Parathyroid adenoma (tissue), 2 donors: ENCODE data around the gene OSCAR.

Experiments
- H2AFZ ChIP-seq: fragments of 300-600 bp; sonication (generic); one replicate; pipeline ENCODE4 v1.7.0; 2017; ENCODE audit warnings: antibody characterized with exemption, mild to moderate bottlenecking
- H3K27ac ChIP-seq: fragments of 300-600 bp; sonication (generic); one replicate; pipeline ENCODE4 v1.7.0; 2017
- H3K27me3 ChIP-seq: fragments of 300-600 bp; sonication (generic); one replicate; pipeline ENCODE4 v1.7.0; 2017; ENCODE audit warnings: low read length; ENCODE audit not compliant: control insufficient read depth, insufficient read depth
- H3K36me3 ChIP-seq: fragments of 300-600 bp; sonication (generic); one replicate; pipeline ENCODE4 v1.7.0; 2017; ENCODE audit warnings: low read length; ENCODE audit not compliant: control insufficient read depth, insufficient read depth
- H3K4me1 ChIP-seq: fragments of 300-600 bp; sonication (generic); one replicate; pipeline ENCODE4 v1.7.0; 2017; ENCODE audit warnings: control low read depth
- H3K4me2 ChIP-seq: fragments of 300-600 bp; sonication (generic); one replicate; pipeline ENCODE4 v1.7.0; 2017; ENCODE audit warnings: low read length
- H3K4me3 ChIP-seq: fragments of 300-600 bp; sonication (generic); one replicate; pipeline ENCODE4 v1.7.0; 2017; ENCODE audit warnings: low read depth, low read length
- H3K79me2 ChIP-seq: fragments of 300-600 bp; sonication (generic); one replicate; pipeline ENCODE4 v1.7.0; 2017; ENCODE audit warnings: control low read depth
- H3K9ac ChIP-seq: fragments of 300-600 bp; sonication (generic); one replicate; pipeline ENCODE4 v1.7.0; 2017; ENCODE audit warnings: mild to moderate bottlenecking
- H3K9me3 ChIP-seq: fragments of 300-600 bp; sonication (generic); one replicate; pipeline ENCODE4 v1.7.0; 2017; ENCODE audit warnings: low read length; ENCODE audit not compliant: control insufficient read depth
- TF ChIP-seq, protein P1 (sequence below): fragments of 300-600 bp; sonication (generic); IDR thresholded peaks from one replicate; pipeline ENCODE4 v1.7.0; 2017; ENCODE audit warnings: antibody characterized with exemption, mild to moderate bottlenecking
- donor health status: primary hyperparathyroidism.

The OSCAR gene

GRCh38 chr19:54127688-54128440 lies 27.3 kb upstream of the OSCAR start:
- Histone ChIP-seq H3K4me2 (no peak overlapping the region), H3K4me1 (no peaks in the 10 kb centered on the region), H3K27me3 (no peaks in the 10 kb centered on the region), H3K4me3 (no peak overlapping the region), H3K79me2 (no peaks in the 10 kb centered on the region), H2AFZ (no peak overlapping the region), H3K27ac (no peak overlapping the region), H3K36me3 (no peaks in the 10 kb centered on the region), H3K9me3 (no peaks in the 10 kb centered on the region), H3K9ac (no peak overlapping the region)
- TF ChIP-seq, protein P1, sequence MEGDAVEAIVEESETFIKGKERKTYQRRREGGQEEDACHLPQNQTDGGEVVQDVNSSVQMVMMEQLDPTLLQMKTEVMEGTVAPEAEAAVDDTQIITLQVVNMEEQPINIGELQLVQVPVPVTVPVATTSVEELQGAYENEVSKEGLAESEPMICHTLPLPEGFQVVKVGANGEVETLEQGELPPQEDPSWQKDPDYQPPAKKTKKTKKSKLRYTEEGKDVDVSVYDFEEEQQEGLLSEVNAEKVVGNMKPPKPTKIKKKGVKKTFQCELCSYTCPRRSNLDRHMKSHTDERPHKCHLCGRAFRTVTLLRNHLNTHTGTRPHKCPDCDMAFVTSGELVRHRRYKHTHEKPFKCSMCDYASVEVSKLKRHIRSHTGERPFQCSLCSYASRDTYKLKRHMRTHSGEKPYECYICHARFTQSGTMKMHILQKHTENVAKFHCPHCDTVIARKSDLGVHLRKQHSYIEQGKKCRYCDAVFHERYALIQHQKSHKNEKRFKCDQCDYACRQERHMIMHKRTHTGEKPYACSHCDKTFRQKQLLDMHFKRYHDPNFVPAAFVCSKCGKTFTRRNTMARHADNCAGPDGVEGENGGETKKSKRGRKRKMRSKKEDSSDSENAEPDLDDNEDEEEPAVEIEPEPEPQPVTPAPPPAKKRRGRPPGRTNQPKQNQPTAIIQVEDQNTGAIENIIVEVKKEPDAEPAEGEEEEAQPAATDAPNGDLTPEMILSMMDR: no peak

DNA sequence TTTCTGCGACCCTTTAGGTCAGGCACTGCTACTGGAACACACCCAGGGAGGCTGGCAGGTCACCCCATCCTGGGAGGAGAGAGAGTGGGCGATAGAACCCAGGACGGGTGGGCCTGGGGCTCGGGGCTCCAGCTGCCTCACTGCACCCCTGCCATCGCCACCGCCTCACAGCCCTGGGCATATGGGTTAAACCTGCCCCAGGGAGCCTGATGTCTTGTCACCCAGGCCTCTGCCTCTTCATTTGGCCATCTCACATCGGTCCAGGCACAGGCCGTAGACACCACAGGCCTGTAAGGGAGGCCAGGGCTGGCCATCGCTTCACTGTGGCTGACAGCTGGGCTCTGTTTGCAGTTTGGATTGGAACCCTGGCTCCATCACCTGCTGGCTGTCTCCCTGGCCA lies 25.1 kb upstream of the OSCAR start:
- Histone ChIP-seq H3K4me1 (no peaks in the 10 kb centered on the region), H3K4me3 (no peak overlapping the region), H3K27me3 (no peaks in the 10 kb centered on the region), H2AFZ (no peak overlapping the region), H3K9ac (no peak overlapping the region), H3K27ac (no peak overlapping the region), H3K9me3 (no peaks in the 10 kb centered on the region), H3K36me3 (no peaks in the 10 kb centered on the region), H3K4me2 (no peak overlapping the region), H3K79me2 (no peaks in the 10 kb centered on the region)
- TF ChIP-seq, protein P1: no peak

GRCh38 chr19:54124393-54124792 lies 23.8 kb upstream of the OSCAR start:
- Histone ChIP-seq H3K4me3 (no peak overlapping the region), H3K4me2 (no peak overlapping the region), H3K27me3 (no peaks in the 10 kb centered on the region), H2AFZ (no peak overlapping the region), H3K36me3 (no peaks in the 10 kb centered on the region), H3K9ac (no peak overlapping the region), H3K79me2 (no peaks in the 10 kb centered on the region), H3K27ac (no peak overlapping the region), H3K4me1 (no peaks in the 10 kb centered on the region), H3K9me3 (no peaks in the 10 kb centered on the region)
- TF ChIP-seq, protein P1: no peak

DNA sequence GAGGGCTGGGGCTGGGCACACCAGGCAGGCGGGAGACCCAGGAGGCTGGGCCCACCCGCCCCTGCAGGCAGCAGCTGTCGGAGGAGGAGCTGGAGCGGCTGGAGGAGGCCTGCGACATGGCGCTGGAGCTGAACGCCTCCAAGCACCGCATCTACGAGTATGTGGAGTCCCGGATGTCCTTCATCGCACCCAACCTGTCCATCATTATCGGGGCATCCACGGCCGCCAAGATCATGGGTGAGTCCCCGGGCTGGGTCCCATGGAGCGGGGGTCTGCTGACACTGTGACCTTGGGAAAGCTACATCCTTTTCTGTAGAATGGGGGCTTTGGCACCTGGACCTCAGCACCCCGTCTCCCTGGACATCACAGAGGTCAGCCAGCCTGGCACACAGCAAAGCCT lies 23.1 kb upstream of the OSCAR start:
- no peak overlapping the region for H3K9ac ChIP-seq
- no peak overlapping the region for H3K4me2 ChIP-seq
- no peak overlapping the region for H2AFZ ChIP-seq
- no peaks in the 10 kb centered on the region for H3K27me3 ChIP-seq
- no peaks in the 10 kb centered on the region for H3K36me3 ChIP-seq
- H3K9me3 ChIP-seq: no peaks in the 10 kb centered on the region
- no peak overlapping the region for H3K4me3 ChIP-seq
- no peaks in the 10 kb centered on the region for H3K4me1 ChIP-seq
- no peaks in the 10 kb centered on the region for H3K79me2 ChIP-seq
- TF ChIP-seq, protein P1: no peak
- no peak overlapping the region for H3K27ac ChIP-seq

- TF ChIP-seq, protein P1: no peak
- H3K4me3 ChIP-seq: no peak overlapping the region
- H3K4me2 ChIP-seq: no peak overlapping the region
- peaks cover 4% of the 10 kb centered on the region for H3K79me2 ChIP-seq
- H2AFZ ChIP-seq: no peak overlapping the region
- H3K27ac ChIP-seq: no peak overlapping the region
- H3K9me3 ChIP-seq: no peaks in the 10 kb centered on the region
- H3K4me1 ChIP-seq: peaks cover 4% of the 10 kb centered on the region
- no peak overlapping the region for H3K9ac ChIP-seq
- H3K27me3 ChIP-seq: no peaks in the 10 kb centered on the region
- H3K36me3 ChIP-seq: no peaks in the 10 kb centered on the region
These were observed 20.7 kb upstream of the OSCAR start for GRCh38 chr19:54121259-54121658.
